ENCODE measurements around the gene PRKAG2.

Gene PRKAG2

DNA sequence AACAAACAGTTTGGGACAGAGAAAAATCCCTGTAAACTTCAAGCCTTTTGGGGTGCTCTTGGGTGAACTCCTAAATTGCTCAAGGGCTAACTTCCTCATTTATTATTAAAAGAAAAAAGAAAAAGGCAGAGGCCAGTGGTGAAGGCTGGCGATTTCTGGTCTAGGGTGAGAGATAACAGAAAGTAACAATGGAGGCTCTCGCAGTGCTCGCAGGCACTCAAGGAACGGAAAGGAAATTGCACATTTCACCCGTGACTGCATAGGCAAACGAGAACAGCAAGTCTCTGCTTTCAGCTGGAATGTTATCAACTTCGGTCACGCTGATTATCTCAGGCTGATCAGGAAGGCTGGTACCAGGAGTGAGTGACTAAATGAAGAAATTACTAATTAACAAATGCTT is 70.7 kb downstream of the PRKAG2 start:
- Histone ChIP-seq H3K27ac (ENCODE audit: low read length) (no peak overlapping the region), H3K27me3 (ENCODE audit: control insufficient read depth in 1 of 2, insufficient read depth in 2 of 2, low read length in 2 of 2) (peaks cover 0 to 2% of the 10 kb centered on the region in 2 donors), H3K4me3 (ENCODE audit: low read length in 2 of 2) (no peak overlapping the region), H3K9ac (ENCODE audit: low read length in 2 of 2) (no peak overlapping the region), H3K36me3 (ENCODE audit: control insufficient read depth in 2 of 2, insufficient read depth in 2 of 2, low read length in 2 of 2) (no peaks in the 10 kb centered on the region), H3K9me3 (ENCODE audit: control insufficient read depth in 2 of 2, low read length in 2 of 2) (no peaks in the 10 kb centered on the region), H3K4me1 (ENCODE audit: control insufficient read depth, insufficient read depth, low read length) (no peaks in the 10 kb centered on the region)

DNA sequence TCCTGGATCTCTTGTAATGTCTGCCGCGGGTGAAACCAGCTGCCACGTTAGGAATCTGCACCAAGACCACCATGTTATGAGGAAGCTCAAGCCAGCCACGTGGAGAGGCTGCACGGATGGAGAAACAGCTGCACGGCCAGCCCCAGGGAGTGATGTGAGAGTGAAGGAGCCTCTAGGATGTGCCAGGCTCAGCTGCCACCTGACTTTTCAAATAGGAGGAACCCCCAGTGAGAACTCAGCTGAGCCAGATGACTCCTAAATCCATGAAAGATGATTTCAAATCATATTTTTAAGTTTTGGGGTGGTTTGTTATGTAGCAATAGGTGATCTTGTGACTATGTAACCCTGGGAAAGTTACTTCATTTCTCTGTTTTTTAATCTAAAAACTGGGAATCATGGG is 71.7 kb downstream of the PRKAG2 start:
- H3K27me3 ChIP-seq (ENCODE audit: control insufficient read depth in 1 of 2, insufficient read depth in 2 of 2, low read length in 2 of 2) = no peaks in the 10 kb centered on the region
- no peaks in the 10 kb centered on the region for H3K4me1 ChIP-seq (ENCODE audit: control insufficient read depth, insufficient read depth, low read length)
- H3K4me3 ChIP-seq (ENCODE audit: low read length in 2 of 2) = no peak overlapping the region
- H3K27ac ChIP-seq (ENCODE audit: low read length) = no peak overlapping the region
- no peaks in the 10 kb centered on the region for H3K9me3 ChIP-seq (ENCODE audit: control insufficient read depth in 2 of 2, low read length in 2 of 2)
- no peak overlapping the region for H3K9ac ChIP-seq (ENCODE audit: low read length in 2 of 2)
- no peaks in the 10 kb centered on the region for H3K36me3 ChIP-seq (ENCODE audit: control insufficient read depth in 2 of 2, insufficient read depth in 2 of 2, low read length in 2 of 2)

DNA sequence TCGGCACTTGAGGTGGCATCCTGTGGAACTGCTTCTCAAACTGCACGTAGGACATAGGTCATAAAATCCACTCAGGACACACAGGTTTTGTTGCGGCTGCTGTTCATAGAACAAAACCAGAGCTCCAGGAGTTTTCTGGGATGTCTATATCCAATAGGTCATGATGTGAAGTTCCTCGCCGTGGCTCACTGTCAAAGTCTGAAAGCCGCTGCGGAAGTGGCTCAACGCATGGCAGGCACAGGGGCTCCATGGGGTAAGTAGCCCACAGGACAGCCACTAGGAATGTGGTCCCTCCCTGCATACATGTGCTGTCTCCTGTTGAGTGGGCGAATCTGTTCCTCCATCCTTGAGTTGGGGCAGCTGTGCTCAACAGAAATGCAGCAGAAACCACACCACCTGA is 72.2 kb downstream of the PRKAG2 start:
- H3K4me1 ChIP-seq (ENCODE audit: control insufficient read depth, insufficient read depth, low read length) = no peaks in the 10 kb centered on the region
- H3K9me3 ChIP-seq (ENCODE audit: control insufficient read depth in 2 of 2, low read length in 2 of 2) = no peaks in the 10 kb centered on the region
- H3K36me3 ChIP-seq (ENCODE audit: control insufficient read depth in 2 of 2, insufficient read depth in 2 of 2, low read length in 2 of 2) = no peaks in the 10 kb centered on the region
- no peaks in the 10 kb centered on the region for H3K27me3 ChIP-seq (ENCODE audit: control insufficient read depth in 1 of 2, insufficient read depth in 2 of 2, low read length in 2 of 2)
- H3K4me3 ChIP-seq (ENCODE audit: low read length in 2 of 2) = no peak overlapping the region
- no peak overlapping the region for H3K27ac ChIP-seq (ENCODE audit: low read length)
- no peak overlapping the region for H3K9ac ChIP-seq (ENCODE audit: low read length in 2 of 2)

DNA sequence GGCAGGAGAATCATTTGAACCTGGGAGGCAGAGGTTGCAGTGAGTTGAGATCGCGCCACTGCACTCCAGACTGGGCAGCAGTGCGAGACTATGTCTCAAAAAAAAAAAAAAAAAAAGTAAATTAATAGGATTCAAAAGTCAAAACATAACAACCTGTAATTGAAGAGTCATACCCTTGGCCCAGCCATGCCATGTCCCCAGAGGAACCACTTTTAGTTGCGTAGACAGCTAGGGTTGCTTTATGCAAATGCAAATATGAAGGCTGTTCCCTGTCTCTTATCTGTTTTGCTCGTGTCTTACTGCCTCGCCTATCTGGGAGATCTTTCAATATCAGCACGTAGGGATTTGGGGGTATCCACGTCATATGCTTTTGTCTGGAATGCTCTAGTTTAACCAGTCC is 73.1 kb downstream of the PRKAG2 start:
- H3K4me1 ChIP-seq (ENCODE audit: control insufficient read depth, insufficient read depth, low read length) = no peaks in the 10 kb centered on the region
- no peaks in the 10 kb centered on the region for H3K27me3 ChIP-seq (ENCODE audit: control insufficient read depth in 1 of 2, insufficient read depth in 2 of 2, low read length in 2 of 2)
- no peak overlapping the region for H3K4me3 ChIP-seq (ENCODE audit: low read length in 2 of 2)
- H3K36me3 ChIP-seq (ENCODE audit: control insufficient read depth in 2 of 2, insufficient read depth in 2 of 2, low read length in 2 of 2) = no peaks in the 10 kb centered on the region
- no peaks in the 10 kb centered on the region for H3K9me3 ChIP-seq (ENCODE audit: control insufficient read depth in 2 of 2, low read length in 2 of 2)
- no peak overlapping the region for H3K9ac ChIP-seq (ENCODE audit: low read length in 2 of 2)
- no peak overlapping the region for H3K27ac ChIP-seq (ENCODE audit: low read length)

DNA sequence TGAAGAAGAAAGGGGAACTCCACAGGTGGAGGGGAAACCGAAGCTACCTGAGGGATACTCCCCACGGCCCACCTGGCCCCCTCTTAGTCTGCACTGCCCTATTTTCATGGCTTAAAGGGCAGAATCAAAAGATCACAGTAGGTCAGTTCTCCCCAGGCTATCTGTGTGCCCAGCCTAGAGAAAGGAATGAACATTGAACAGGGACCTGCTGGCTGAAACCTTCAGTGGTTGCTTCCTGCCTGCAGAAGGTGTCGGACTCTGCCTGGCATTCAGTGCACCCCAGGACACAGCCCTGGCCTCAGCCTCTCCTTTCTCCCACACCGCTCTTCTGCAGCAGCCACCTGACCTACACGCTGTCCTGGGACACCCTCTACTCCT is 74.5 kb downstream of the PRKAG2 start:
- no peak overlapping the region for H3K9ac ChIP-seq (ENCODE audit: low read length in 2 of 2)
- H3K27me3 ChIP-seq (ENCODE audit: control insufficient read depth in 1 of 2, insufficient read depth in 2 of 2, low read length in 2 of 2) = no peaks in the 10 kb centered on the region
- no peaks in the 10 kb centered on the region for H3K9me3 ChIP-seq (ENCODE audit: control insufficient read depth in 2 of 2, low read length in 2 of 2)
- H3K36me3 ChIP-seq (ENCODE audit: control insufficient read depth in 2 of 2, insufficient read depth in 2 of 2, low read length in 2 of 2) = no peaks in the 10 kb centered on the region
- H3K27ac ChIP-seq (ENCODE audit: low read length) = no peak overlapping the region
- H3K4me3 ChIP-seq (ENCODE audit: low read length in 2 of 2) = no peak overlapping the region
- H3K4me1 ChIP-seq (ENCODE audit: control insufficient read depth, insufficient read depth, low read length) = no peaks in the 10 kb centered on the region

DNA sequence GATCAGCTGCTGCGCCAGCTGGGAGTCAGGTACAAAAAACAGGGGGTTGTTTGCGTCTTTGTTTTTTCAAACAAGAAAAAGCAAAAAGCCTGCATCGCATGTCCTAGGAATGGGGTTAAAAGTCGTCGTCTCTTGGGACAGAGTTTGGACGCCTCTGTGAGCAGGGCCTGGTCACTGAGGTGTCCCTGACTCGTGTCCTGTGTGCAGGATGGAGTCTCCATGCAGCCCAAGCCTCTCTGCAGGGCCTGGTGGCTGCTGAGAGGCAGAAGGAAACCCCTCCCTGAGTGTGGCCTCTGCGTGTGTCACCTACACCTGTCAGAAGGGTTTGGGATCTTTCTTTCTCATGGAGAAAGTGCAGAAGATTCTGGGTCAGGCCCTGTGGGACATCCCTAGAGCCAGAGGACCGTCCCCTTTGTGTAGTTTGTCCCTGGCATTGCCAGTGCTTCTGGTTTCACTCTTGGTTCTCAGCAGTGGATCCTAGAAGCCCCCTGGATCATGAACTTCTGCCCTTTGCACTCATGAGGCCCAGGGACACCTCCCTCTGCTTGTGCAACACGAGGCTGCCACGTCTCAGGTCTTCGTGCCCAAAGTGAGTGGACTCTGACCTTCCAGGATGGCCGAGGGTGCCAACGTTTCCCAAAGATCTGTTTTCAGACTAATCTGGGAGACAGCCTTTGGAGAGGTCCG is 75.0 kb downstream of the PRKAG2 start:
- no peaks in the 10 kb centered on the region for H3K36me3 ChIP-seq (ENCODE audit: control insufficient read depth in 2 of 2, insufficient read depth in 2 of 2, low read length in 2 of 2)
- H3K9me3 ChIP-seq (ENCODE audit: control insufficient read depth in 2 of 2, low read length in 2 of 2) = no peaks in the 10 kb centered on the region
- H3K27ac ChIP-seq (ENCODE audit: low read length) = no peak overlapping the region
- no peak overlapping the region for H3K4me3 ChIP-seq (ENCODE audit: low read length in 2 of 2)
- no peaks in the 10 kb centered on the region for H3K27me3 ChIP-seq (ENCODE audit: control insufficient read depth in 1 of 2, insufficient read depth in 2 of 2, low read length in 2 of 2)
- no peak overlapping the region for H3K9ac ChIP-seq (ENCODE audit: low read length in 2 of 2)
- H3K4me1 ChIP-seq (ENCODE audit: control insufficient read depth, insufficient read depth, low read length) = peaks cover 4% of the 10 kb centered on the region

DNA sequence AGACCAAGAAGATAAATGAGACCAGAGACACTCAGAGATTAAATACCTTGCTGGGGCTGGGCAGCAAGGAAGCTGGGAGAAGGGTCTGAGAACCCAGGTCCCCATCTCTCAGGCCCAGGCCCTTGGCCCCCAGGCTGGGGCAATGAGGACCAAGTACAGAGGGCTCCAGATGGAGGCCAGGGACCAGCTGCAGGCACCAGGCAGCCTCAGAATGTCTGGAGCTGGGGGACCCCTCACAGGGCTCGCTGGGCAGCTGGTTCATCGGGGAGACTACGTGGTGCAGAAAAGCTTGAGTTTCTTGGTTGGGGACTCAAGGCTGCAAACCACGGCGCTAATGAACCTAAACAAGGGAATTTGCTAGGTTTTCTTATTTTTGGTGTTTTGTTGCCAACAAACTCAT is 75.6 kb downstream of the PRKAG2 start:
- H3K27me3 ChIP-seq (ENCODE audit: control insufficient read depth in 1 of 2, insufficient read depth in 2 of 2, low read length in 2 of 2) = no peaks in the 10 kb centered on the region
- no peak overlapping the region for H3K27ac ChIP-seq (ENCODE audit: low read length)
- H3K9me3 ChIP-seq (ENCODE audit: control insufficient read depth in 2 of 2, low read length in 2 of 2) = no peaks in the 10 kb centered on the region
- peaks cover 10% of the 10 kb centered on the region for H3K4me1 ChIP-seq (ENCODE audit: control insufficient read depth, insufficient read depth, low read length)
- no peak overlapping the region for H3K9ac ChIP-seq (ENCODE audit: low read length in 2 of 2)
- H3K4me3 ChIP-seq (ENCODE audit: low read length in 2 of 2) = no peak overlapping the region
- no peaks in the 10 kb centered on the region for H3K36me3 ChIP-seq (ENCODE audit: control insufficient read depth in 2 of 2, insufficient read depth in 2 of 2, low read length in 2 of 2)

DNA sequence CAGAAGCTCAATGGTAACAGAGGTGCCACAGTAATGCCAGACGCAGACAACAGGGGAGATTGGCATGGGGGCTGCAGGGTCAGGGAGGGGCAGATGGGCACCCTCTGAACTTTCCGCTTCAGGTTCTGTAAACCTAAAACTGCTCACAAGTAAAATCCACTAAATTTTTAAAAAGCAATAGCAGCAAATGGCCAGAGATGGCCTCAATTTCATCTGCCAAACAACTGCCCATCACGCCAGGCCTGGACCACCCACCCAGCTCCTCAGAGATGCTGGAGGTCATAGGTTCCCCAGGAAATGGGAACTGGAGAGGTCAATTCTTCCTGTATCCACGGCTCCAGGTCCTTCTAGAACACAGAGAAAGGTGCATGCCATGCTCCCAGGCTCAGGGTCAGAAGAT is 76.1 kb downstream of the PRKAG2 start:
- Histone ChIP-seq H3K4me1 (ENCODE audit: control insufficient read depth, insufficient read depth, low read length) (peaks cover 14% of the 10 kb centered on the region), H3K4me3 (ENCODE audit: low read length in 2 of 2) (no peak overlapping the region), H3K9me3 (ENCODE audit: control insufficient read depth in 2 of 2, low read length in 2 of 2) (no peaks in the 10 kb centered on the region), H3K27me3 (ENCODE audit: control insufficient read depth in 1 of 2, insufficient read depth in 2 of 2, low read length in 2 of 2) (no peaks in the 10 kb centered on the region), H3K27ac (ENCODE audit: low read length) (no peak overlapping the region), H3K36me3 (ENCODE audit: control insufficient read depth in 2 of 2, insufficient read depth in 2 of 2, low read length in 2 of 2) (no peaks in the 10 kb centered on the region), H3K9ac (ENCODE audit: low read length in 2 of 2) (no peak overlapping the region)

DNA sequence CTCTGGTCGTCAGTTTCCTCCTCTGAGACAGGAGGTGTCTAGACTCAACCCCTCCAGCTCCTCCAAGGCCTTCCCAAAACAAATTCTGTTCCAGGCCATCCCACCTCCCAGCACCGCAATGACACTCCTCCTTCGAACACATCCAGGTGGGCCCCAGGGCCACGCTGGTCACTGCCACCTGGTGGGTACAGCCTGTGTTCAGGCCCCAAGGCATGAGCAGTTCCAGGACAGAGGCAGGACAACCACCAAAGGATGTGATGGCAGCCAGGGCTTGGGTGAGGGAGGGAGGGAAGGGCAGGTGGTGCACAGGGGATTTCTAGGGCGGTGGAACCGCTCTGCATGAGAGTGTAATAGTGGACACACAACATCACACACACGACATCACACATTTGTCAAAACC is 76.5 kb downstream of the PRKAG2 start:
- Histone ChIP-seq H3K36me3 (ENCODE audit: control insufficient read depth in 2 of 2, insufficient read depth in 2 of 2, low read length in 2 of 2) (no peaks in the 10 kb centered on the region), H3K27ac (ENCODE audit: low read length) (no peak overlapping the region), H3K27me3 (ENCODE audit: control insufficient read depth in 1 of 2, insufficient read depth in 2 of 2, low read length in 2 of 2) (no peaks in the 10 kb centered on the region), H3K4me3 (ENCODE audit: low read length in 2 of 2) (no peak overlapping the region), H3K4me1 (ENCODE audit: control insufficient read depth, insufficient read depth, low read length) (peaks cover 14% of the 10 kb centered on the region), H3K9me3 (ENCODE audit: control insufficient read depth in 2 of 2, low read length in 2 of 2) (no peaks in the 10 kb centered on the region), H3K9ac (ENCODE audit: low read length in 2 of 2) (no peak overlapping the region)

DNA sequence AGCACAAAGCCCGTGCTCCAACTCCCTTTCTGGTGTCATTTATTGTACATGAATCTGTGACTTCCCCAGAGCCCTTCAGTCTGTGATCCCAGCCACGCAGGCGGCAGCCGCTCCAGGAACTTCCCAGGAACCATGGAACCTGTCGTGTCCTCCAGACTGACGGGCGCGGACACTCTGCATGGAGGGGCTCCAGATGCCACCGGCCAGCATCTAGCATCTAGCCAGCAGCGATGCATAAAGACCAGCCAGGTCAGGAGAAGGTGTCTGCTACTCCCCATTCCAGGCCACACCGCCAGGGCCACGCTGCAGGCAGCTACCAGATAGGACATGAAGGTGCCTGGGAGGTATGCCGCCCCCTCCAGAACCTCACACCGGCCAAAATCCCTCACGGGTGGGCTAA is 77.4 kb downstream of the PRKAG2 start:
- no peaks in the 10 kb centered on the region for H3K9me3 ChIP-seq (ENCODE audit: control insufficient read depth in 2 of 2, low read length in 2 of 2)
- H3K27ac ChIP-seq (ENCODE audit: low read length) = no peak overlapping the region
- no peaks in the 10 kb centered on the region for H3K27me3 ChIP-seq (ENCODE audit: control insufficient read depth in 1 of 2, insufficient read depth in 2 of 2, low read length in 2 of 2)
- H3K36me3 ChIP-seq (ENCODE audit: control insufficient read depth in 2 of 2, insufficient read depth in 2 of 2, low read length in 2 of 2) = no peaks in the 10 kb centered on the region
- H3K4me3 ChIP-seq (ENCODE audit: low read length in 2 of 2) = no peak overlapping the region
- no peak overlapping the region for H3K9ac ChIP-seq (ENCODE audit: low read length in 2 of 2)
- H3K4me1 ChIP-seq (ENCODE audit: control insufficient read depth, insufficient read depth, low read length) = peaks cover 19% of the 10 kb centered on the region

DNA sequence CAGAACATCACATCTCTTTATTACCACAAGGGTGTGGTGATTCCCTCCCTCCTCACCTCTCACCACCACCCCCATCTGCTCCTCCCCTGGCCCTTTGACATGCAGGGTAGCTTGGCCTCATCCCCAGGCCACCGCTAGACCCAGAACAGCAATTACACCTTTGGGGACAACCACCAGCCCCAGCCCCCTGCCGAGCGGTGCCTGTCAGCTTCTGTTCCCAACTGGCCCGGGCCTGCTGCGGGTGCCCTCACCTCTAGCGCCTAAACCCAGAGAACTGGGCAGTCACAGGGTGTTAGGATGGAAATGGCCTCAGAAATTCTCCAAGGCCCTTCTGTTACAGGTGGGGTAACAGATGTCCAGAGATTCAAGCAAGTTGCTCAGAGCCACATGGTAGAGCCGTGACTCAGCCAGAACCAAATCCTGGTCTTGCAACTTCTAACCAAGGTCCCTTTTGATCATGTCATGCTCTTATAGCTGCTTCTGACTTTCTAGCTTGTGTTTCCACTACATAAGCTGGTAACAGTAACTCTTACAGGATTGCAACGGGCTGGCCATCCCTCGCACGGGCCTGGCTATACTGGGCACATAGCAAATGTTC is 78.0 kb downstream of the PRKAG2 start:
- Histone ChIP-seq H3K27me3 (ENCODE audit: control insufficient read depth in 1 of 2, insufficient read depth in 2 of 2, low read length in 2 of 2) (no peaks in the 10 kb centered on the region), H3K4me1 (ENCODE audit: control insufficient read depth, insufficient read depth, low read length) (peaks cover 23% of the 10 kb centered on the region), H3K9ac (ENCODE audit: low read length in 2 of 2) (no peak overlapping the region), H3K27ac (ENCODE audit: low read length) (no peak overlapping the region), H3K36me3 (ENCODE audit: control insufficient read depth in 2 of 2, insufficient read depth in 2 of 2, low read length in 2 of 2) (no peaks in the 10 kb centered on the region), H3K9me3 (ENCODE audit: control insufficient read depth in 2 of 2, low read length in 2 of 2) (no peaks in the 10 kb centered on the region), H3K4me3 (ENCODE audit: low read length in 2 of 2) (no peak overlapping the region)

All from stomach smooth muscle (tissue), 2 donors.